Measurements from ENCODE around the gene STK38L. TPM values are rescaled to one million over a fixed set of nuclear protein-coding genes. Genes with fewer than 3 reads are reported as not detected.
A peak's percentile ranks its signal among the peaks of the same experiment; 100 is the strongest.

Gene STK38L
- total and polyA plus RNA-seq, 10 of the 15 experiments (the other 5 are each of a cell fraction or from before 2014, with no cell fraction given) = 43.0 to 154 (median 115) TPM

- ChIA-PET CTCF (interaction anchor here (0.7 to 2.4 kb wide), 7 partner anchors 10 to 370 kb away, joined by 3 to 17 read pairs (median 4); no protein-coding TSS in a partner anchor), POLR2A (interaction anchor here (1.4 to 4.1 kb wide), 5 partner anchors 10 to 91 kb away, joined by 3 to 20 read pairs (median 8); partner anchors contain the start of gene STK38L), RAD21 (ENCODE audit: unreplicated experiment) (interaction anchor here (0.8 to 5.5 kb wide), 19 partner anchors 8 to 270 kb away, joined by 3 to 36 read pairs (median 4); partner anchors contain the start of gene STK38L), SMC1A (ENCODE audit: uncharacterized antibody, unreplicated experiment) (interaction anchor here (0.9 to 20.9 kb wide), 19 partner anchors 10 to 468 kb away, joined by 3 to 207 read pairs (median 4); partner anchors contain the start of gene MED21)
- in situ Hi-C loops (cut with MboI) (no loop called here), intact Hi-C loops (cut with micrococcal nuclease; ENCODE audit: unreplicated experiment) (loop anchor here (2.0 to 5.0 kb wide), 2 partner anchors 50 to 368 kb away; no protein-coding TSS in a partner anchor)
- FAIRE-seq = no peak
- no peak for ATAC-seq
- no peaks in the 10 kb centered on the region for H3K9me3 ChIP-seq (replicated peaks; ENCODE audit: control insufficient read depth, insufficient read depth, low read length)
- peaks cover 36% of the 10 kb centered on the region for H3K4me1 ChIP-seq (ENCODE audit: control insufficient read depth, insufficient read depth, low read length)
- H4K20me1 ChIP-seq (ENCODE audit: control insufficient read depth, insufficient read depth) = no peaks in the 10 kb centered on the region
- 55% methylated on average over 6 of the region's 6 CpGs for WGBS (ENCODE audit: insufficient coverage, insufficient replicate concordance, low lambda C conversion rate, missing lambda C conversion rate)
- no peaks in the 10 kb centered on the region for H3K27me3 ChIP-seq (replicated peaks in 1 of 2; ENCODE audit: control insufficient read depth in 2 of 2, insufficient read depth in 2 of 2, low read length in 1 of 2)
- BruUV-seq (replicated peaks) = no TSS peak
- DNase-seq (ENCODE audit: low read depth, low spot score) = no peak
- peak; percentile 18 for TF ChIP-seq IKZF1 (conservative IDR thresholded peaks at IDR 0.05)
- no peak for TF ChIP-seq ZSCAN29 (IDR thresholded peaks at IDR 0.05)
- no peak for TF ChIP-seq SIN3A (IDR thresholded peaks at IDR 0.05; ENCODE audit: low read depth, low read length)
- TF ChIP-seq MEF2B (IDR thresholded peaks at IDR 0.05; ENCODE audit: partially characterized antibody, poor library complexity, severe bottlenecking) = peak; percentile 5
- no peaks in the 10 kb centered on the region for H3K36me3 ChIP-seq (ENCODE audit: control insufficient read depth in 2 of 2, insufficient read depth in 2 of 2, low read length in 1 of 2)
- H2AFZ ChIP-seq (ENCODE audit: control insufficient read depth, low read depth, low read length) = no peak overlapping the region
- H3K27ac ChIP-seq (ENCODE audit: control insufficient read depth, insufficient read depth) = peak overlapping the region; percentile 89
- H3K79me2 ChIP-seq (ENCODE audit: control insufficient read depth, insufficient read depth, low read length) = peaks cover 79% of the 10 kb centered on the region
- H3K9ac ChIP-seq (ENCODE audit: control insufficient read depth, insufficient read depth, low read length) = peak overlapping the region; percentile 91
- H3K4me2 ChIP-seq (ENCODE audit: control insufficient read depth, insufficient read depth) = peak overlapping the region; percentile 90
- peak overlapping the region; percentile 47 for H3K4me3 ChIP-seq
Measured at GRCh38 chr12:27334721-27335082, 90.6 kb downstream of the STK38L start.

All from GM12878 (cell line).